Anterior cingulate cortex (tissue), 58 donors: ENCODE data around the gene NOL9.
A peak's percentile ranks its signal among the peaks of the same experiment; 100 is the strongest.

Source experiments
- DNase-seq, 58 donors: peaks; one replicate each; lab custom pipeline; 2025; lab: John Stamatoyannopoulos, UW

NOL9 gene

DNA sequence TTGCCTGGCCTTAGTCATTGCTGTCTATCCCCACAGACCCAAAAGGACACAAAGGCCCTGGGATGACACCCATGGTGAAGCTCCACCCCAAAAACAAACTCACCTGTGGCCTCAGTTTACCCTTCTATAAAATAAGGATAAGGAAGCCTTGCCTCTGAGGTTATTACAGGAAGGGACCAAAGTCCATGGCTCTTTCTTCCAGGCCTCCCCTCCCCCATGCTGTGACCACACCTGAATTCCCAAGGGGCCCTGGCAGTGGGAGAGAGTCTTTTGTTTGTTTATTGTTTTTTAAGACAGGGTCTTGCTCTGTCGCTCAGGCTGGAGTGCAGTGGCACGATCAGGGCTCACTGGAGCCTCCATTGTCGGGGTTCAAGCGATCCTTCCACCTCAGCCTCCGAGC lies 77.8 kb downstream of the NOL9 start:
- DNase-seq: no peak

DNA sequence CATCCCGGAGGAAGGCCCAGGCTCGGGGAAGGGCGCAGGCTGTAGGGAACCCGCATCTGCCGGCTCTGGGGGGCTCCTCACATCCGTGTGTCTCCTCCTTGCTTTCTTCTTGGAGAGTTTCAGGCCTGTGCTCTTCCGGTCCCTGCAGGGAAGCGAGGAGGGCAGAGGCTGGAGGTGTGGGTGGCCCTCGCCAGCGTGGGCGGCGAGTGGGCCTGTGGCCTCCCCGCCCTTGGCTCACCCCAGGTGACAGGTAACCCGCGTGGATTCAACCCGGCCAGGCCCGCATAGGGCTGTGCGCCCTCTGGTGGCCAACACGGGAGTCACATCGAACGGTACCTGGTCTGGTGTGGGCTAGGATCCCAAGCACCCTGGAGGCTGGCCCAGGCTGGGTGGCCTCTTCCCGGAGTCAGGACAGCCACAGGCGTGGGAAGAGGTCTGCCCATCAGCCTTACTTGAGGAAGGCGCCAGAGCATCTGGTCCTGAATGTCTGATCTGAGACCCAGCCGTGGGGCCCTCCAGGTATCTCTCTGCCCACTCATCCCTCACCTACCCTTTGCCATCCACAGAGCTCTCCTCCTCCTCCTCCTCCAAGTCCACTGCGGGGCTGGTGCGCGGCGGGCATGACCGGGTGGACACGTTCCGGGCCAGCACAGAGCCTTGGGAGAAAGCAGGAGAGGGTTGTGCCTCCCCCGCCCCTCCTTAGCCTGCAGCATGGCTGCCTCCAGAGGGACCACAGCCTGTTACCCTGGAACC lies 78.8 kb downstream of the NOL9 start:
- peak in 27 of 58 donors; percentile 5 to 70 (median 29) for DNase-seq

DNA sequence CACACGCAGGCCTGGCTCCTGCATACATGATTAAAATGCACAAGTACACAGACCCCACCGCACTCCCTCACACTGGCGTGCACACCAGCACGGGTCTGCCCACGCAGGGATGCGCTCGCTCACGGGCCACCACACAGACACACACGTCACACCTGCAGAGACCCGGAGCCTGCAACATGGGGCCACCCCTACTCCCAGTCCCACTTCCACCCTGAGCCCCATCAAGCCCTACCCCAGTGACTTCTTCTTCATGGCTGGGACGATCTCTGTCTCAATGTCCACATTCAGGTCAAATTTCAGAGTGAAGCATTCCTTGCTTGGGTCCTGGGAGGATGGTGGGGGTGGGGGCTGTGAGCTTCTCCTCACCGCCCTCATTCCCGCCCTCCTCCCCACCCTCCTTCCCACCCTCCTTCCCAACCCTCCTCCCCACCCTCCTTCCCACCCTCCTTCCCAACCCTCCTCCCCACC lies 79.5 kb downstream of the NOL9 start:
- no peak for DNase-seq

DNA sequence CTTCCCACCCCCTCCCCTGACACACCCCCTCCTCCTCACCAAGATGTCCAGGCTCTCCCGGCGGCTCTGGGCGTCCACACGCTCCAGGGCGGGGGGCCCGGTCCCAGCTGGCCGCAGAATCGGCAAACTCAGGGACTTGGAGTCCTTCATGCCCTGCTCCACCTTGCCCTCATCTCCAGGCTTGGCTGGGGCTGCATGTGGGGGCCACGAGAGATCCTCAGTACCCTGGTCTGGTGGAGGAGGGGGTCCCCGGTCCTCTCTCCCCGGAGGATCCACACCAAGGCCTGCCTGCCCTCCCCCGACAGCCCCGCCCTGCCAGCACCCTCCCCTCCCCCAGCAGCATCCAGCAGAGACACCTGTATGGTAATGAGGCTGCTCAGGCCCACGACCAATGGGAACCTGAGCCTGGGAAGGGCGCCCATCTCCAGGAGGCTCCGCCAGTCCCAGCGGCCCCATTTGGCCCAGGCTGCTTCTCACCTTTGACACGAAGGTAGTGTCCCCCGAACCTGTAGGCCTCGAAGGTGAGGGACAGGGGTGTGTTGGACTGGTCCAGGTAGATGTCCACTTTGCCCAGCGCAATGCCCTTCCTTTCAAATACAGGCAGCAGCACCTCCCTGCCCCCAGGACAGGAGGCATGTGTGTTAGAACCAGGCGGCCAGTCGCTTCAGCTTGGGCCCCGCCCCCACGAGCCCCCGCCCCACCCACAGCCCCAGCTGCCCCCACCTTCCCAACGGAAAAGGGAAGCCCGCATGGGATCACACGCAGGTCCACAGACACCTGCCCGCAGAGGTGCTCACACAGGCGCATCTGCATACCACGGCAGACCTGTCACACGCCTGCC lies 80.1 kb downstream of the NOL9 start:
- no peak for DNase-seq

DNA sequence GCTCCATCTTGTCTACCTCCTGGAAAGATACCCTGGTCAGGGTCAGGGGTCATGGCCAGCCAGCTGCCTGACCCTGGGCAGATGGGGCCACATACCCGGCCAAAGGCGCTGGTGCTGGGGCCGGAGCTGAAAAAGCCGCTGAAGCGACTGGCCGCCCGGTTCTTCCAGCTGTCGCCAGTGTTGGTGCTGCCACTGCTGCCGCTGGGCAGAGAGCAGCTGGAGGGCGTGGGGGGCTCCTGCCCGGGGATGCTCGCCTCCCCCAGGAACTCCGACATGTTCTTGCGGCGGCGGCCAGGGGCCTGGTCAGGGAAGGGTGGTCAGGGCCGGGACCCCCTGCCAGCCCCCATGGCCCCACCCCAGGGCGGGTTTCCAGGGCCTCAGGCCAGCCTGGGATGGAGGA lies 81.2 kb downstream of the NOL9 start:
- no peak for DNase-seq

DNA sequence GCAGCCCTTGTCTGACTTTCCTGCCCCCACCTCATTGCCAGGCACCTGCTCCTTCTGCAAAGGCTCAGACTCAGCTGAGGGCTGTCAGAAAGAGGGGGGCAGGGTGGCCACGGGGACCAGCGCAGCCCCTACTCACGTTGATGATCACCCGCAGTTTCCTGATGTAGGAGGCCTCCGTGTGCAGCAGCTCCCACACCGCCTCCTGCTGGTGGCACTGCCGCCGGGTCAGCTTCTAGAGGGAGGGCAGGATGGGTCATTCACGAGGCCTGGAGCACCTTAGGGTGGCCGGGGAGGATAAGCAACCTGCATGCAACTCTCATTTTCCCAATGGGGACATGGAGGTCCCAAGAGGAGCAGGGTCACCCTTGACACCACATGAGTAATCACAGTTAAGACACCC lies 81.9 kb downstream of the NOL9 start:
- no peak for DNase-seq

DNA sequence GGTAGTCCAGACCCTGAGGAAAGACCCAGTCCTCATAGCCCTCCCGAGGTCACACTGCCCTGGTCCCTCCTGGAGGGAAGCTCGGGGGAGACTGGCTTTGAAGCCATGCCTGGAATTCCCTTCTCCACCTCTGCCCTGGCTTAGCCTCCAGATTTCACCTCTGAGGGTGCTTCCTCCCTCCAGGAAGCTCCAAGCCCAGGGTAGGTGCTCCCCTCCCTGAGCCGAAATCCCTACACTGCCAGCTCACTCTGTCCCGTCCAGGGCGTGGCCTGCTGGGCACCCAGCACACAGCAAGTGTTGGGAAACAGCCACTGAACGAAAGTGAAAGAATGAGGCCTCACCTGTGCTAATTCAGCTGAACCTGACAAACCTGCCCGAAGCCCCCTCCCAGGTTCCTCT lies 82.3 kb downstream of the NOL9 start:
- DNase-seq: no peak
